Kidney glomerular epithelial cell (primary cell): ENCODE data around the gene NEDD4L.

ENCODE experiments used
- DNase-seq: peaks from one replicate; lab custom pipeline; 2025; lab: John Stamatoyannopoulos, UW

The NEDD4L gene

DNA sequence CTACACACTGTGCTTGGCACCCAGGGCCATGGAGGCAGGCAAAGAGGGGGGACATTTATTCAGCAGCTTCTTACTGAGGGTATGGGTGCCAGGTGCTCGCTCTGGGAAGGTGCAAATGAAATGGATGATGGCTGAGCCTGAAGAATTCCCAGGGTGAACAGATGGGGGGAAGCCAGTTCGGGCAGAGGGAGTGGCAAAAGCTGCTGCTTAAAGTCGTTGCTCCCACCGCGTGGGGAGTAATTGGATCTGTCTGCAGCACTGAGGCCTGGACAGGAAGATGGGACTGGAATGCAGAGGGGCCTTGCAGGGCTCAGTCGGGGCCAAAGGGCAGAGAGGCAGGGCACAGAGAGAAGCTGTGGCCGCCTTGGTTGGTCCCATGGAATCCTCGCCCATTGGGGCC is 51.2 kb downstream of the NEDD4L start:
- no peak for DNase-seq

DNA sequence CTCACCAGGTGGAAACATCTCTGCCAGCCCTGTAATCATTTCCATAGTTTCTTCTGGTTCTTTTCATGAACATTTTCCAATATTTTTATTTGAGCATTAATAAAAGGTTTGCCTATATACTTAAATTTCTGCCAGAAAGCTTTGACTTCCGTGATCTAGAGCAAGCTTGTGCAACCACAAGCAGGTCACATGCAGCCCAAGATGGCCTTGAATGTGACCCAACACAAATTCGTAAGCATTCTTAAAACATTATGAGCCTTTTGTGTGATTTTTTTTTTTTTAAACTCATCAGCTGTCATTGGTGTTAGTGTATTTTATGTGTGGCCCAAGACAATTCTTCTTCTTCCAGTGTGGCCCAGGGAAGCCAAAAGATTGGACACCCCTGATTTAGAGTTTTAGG is 51.6 kb downstream of the NEDD4L start:
- DNase-seq = no peak

DNA sequence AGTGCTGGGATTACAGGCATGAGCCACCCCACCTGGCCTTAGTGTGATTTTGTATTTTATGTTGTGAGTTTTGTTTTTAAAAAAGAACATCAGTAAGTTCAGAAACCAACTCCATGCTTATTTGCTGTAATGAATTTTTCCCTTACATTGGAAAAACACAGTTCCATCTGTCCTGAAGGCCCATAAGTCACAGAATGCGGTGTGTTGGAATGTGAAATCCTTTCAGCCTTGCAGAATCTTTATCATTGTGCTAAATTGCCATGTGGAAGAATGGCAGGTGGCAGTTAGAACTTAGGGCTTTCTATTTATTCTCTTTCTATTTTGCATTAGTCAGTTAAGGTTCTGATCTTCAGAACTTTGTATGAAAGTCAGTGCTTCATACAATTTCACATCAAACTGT is 52.6 kb downstream of the NEDD4L start:
- no peak for DNase-seq

DNA sequence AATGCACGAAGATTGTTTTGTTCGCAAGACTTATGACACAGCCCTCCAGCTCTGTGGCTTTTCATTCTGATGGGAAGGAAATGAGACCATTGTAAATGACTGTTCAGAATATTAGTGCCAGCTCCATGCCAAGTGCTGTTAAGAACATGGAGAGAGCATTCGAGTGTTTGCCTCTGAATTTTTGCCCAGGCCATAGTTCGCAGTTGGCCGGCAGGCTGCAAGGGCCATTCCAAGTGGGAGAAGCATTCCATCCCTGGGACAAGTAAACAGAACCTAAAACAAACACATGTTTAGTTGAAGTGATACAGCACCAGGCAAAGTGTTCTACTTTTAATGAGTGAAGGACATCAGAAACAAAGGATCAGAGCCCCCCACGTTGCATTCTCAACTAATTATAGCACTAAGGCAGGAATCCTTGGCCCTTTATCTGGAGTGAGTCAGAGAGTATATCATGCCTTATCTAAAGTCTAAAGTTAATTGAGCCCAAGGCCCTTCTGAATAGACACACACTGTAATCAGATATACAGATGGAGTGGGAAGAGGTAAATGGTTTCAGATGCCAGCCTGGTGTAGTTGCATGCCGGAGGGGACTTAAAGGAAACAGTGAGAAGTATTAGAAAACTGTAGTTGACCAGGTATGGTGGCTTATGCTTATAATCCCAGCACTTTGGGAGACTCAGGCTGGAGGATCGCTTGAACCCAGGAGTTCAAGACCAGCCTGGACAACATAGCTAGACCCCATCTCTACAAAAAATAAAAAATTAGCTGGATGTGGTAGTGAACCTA is 53.3 kb downstream of the NEDD4L start:
- no peak for DNase-seq

GRCh38 chr18:58097907-58098166 is 53.8 kb downstream of the NEDD4L start:
- no peak for DNase-seq

GRCh38 chr18:58098706-58099105 is 54.7 kb downstream of the NEDD4L start:
- DNase-seq = no peak

GRCh38 chr18:58100154-58100553 is 56.1 kb downstream of the NEDD4L start:
- DNase-seq = no peak

DNA sequence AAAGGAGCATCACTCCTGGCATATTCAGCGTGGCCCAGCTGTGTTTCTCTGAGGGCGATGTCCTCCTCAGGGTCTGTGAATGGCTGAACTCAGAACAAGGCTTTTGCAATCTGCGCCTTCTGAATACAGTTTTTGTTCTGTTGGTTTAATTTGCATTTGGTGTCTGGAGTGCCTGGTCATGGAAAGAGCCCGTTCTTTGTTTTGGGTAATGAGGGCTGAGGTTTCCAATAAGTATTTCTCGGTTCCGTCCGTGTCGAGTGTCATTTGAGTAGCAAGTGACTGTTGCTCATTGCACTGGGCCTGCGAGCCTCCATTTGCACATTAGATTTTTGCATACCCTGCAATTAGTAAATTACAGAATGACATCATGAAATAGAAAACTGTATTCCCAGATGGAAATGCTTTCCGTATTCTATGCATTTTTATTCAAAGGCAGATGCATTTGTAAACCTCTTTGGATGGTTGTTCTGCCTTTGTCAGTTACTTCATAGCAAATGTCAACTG is 57.3 kb downstream of the NEDD4L start:
- DNase-seq = no peak

DNA sequence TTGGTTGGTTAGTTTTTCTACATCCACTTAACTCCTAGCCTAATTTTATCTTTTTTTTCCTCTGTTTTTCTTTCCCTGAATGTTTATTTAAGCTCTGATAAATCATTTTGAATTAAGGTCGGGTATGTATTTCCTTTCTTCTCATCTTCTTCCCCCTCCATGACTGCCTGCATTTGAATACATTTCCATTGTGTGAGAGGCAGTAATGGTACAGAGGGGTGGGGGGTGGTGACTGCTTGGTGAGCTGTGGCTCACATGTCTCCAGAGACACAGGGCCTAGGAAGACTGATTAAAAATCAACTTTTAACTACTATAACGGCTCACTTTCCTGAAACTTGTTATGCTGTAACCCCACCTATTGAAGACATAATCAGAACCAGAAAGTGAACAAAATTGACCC is 58.0 kb downstream of the NEDD4L start:
- no peak for DNase-seq

DNA sequence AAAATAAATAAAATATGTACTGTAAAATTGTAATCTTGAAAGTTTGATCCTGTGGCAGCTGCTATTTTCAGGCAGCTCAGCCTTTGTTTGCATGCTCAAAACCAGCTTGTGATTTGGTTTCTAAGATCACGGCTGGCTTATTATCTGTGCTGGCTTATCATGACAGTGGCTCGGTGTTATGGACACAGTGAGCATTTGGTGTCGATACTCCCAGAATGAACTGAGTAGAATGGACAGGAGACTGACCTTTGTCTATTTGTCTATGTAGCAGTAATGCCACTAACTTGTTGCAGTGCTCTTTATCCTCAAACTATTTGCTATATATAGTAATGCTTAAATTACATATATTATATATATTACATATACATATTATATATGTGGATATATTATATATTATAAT is 58.8 kb downstream of the NEDD4L start:
- DNase-seq = no peak

DNA sequence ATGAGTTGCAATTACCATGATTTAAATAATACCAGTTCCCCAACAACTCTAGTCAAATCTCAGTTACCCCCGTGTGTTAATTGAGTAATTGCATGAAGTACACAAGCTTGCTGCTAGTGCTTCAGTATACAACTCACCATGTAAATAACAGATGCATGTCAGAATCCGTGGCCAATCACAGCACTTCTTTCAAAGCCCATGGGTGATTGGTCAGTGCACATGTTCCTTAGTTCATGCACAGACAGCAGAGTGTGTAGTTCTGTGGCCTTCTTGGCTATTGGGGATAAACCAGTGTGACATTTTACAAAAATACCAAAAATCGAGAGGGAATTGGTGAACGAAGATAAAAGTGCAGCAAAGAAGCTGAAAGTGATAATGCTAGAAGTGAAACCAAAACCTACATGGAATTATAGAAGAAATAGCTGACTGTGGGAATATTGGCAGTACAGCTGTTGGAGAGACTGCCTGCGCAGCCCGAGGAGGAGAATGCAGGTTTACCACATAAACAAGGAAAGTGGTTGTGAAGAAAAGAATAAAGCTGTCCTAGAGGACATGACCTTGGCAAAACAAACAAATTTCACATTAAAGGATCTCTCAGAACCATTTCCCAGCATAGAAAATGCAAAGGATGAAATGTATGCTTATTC is 59.4 kb downstream of the NEDD4L start:
- DNase-seq = no peak

DNA sequence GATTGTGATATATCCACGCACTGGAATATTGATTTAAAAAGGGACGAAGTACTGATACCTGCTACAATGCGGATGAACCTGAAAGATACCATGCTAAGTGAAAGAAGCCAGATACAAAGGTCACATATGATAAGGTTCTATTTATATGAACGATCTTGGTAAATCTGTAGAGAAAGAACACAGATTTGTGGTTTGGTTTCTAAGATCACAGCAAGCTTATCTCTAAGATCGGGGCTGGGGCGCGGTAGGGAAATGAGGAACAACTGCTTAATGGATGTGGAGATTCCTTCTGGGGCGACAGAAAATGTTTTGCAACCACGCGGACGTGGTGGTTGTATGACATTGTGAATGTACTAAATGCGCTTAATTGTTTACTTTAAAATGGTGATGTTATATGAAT is 60.1 kb downstream of the NEDD4L start:
- no peak for DNase-seq

DNA sequence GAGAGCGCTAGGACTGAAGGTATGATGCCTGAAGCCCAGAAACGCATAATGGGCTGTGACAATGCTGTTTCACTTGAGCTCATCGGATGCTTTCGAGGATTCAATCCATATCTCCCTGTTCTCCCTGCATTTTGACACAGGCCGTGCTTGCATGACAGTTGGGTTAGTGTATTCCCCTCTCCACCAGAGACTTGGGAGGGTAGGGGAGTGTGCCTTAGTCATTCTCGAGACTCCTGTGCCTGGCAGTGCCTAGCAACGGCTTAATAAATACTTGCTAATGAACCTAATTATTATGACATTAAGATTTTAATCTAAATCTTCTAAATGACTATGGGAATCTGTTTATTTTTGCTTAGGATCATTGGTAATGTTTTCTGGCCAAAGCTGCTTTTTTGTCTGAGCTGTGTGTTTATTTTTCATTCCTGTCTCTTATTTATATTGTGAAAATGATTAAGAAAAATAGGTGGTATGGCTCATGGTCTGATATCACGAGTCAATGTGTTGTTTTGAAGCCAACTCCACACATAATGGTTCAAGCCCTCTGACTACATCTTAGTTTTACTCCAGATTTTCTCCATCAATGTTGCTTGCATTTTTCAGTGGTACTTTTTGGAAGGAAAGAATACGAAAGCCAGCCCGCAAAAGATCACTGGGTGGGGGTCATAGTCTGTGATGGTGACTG is 61.3 kb downstream of the NEDD4L start:
- peak; percentile 49 for DNase-seq

DNA sequence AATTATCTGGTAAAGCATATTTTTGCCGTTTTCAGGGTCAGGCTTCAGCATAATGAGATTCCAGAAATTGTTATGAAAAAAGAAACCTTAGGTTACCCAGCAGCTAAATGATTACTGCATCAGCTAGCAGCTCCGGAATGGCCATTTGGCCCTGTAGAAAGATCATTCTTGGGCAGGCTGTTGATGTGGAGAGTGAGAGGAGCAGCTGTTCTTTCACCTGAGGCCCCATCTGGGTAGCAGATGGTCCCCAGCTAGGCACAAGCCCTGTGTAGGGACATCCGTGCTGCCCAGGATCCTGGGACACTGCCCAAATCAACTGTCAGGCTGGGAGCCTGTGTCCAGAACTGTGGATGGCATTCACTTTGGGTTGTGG is 61.8 kb downstream of the NEDD4L start:
- DNase-seq = no peak

DNA sequence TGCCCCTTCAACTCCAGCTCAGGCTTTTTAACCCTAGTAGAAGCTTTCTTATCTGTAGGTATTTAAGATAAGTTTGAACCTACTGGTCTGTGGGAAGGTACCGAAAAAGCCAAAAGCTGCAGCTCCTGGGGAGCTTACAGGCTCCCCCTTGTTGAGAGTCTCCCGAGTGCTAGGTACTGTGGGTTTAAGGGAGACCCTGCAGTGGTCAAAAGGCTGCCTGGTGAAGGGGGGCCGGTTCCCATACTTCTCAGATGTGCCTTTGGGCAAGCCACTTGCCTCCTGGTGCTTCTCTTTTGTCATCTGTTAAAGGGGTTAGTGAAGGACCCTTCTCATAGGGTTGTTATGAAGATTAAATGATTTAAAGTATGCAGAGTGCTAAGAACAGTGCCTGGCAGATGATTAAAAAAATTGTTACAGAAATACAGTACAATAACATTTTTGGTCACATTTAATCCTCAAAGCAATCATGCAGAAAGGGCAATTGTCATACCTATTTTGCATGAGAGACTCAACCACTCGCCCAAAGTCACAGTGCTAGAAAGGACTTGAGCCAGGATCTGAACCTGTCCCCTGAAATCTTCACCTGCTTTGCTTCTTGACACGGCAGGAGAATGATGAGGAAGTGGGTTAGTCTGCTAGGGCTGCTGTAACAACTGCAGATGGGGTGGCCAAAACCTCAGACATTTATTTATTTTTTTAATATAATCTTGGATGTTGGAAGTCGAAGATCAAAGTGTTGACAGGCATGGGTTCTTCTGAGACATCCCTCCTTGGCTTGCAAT is 62.5 kb downstream of the NEDD4L start:
- DNase-seq = no peak

DNA sequence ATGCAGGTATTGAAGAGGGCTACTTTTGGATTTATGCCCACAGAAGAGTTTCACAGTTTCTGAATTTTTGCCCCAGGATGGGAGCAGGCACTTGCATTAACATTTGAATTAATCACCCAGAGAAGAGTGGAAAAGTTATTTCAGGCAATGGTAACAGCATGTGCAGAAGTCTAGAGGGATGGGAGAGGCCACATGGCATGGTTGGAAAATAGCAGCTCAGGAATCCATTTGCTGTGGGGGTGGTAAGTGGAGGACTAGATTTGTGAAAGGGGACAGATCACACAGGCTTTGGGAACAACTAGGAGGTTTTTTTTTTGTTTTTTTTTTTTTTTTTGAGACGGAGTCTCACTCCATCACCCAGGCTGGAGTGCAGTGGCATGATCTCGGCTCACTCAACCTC is 65.2 kb downstream of the NEDD4L start:
- DNase-seq = no peak

DNA sequence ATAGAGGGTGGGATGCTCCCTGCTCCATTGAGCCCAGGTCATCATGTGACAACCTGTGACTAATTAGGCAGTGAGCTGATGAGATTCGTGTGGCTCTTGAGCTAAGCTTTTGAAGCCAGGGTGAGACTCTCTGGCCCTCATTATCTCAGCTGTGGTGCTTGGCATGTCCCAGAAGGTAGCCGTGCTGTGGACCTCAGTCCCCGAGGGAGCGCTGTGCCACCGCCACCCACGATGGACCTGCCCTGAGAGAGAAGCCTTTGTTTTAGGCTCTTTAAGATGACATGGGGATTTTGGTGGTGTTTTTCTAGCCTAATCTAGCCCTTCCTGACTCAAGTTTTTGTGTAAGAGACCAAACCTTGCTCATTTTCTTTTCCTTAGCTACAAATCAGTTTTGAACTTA is 66.4 kb downstream of the NEDD4L start:
- DNase-seq = no peak

- no peak for DNase-seq
These were observed 68.1 kb downstream of the NEDD4L start for GRCh38 chr18:58112174-58112573.

DNA sequence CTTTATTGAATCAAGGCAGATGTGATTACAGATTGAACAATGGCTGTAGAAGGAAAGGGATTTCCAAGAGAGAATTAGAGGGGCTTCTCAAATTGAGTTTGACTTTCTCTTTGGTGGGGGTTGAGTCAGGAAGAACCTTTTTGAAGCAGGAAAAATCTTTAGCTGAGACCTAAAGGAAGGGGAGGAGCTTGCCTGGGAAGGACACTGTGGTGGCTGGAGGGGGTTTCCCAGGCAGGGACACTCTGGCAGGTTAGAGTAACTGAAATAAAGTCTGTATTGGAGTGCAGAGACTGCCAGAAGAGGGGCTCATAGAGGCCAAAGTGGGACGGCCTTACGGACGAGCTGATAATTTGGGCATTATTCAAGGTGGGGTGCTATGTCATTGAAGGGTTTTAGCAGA is 69.3 kb downstream of the NEDD4L start:
- no peak for DNase-seq

DNA sequence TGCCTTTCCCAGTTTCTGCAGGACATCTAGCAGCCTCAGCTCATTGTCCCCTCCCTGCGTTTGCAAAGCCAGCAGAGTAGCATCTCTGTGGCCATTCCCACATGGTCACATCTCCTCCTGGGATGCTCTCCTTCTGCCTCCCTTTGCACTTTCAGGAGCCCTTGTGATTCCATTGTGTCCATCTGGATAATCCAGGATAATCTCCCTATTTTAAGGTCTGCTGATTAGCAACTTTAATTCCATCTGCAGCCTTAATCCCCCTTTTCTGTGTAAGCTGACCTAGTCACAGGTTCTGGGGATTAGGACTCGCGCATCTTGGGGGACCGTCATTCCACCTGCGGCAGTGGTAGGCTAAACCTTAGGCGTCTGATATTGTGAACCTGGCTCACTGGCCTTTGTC is 70.7 kb downstream of the NEDD4L start:
- DNase-seq = no peak

GRCh38 chr18:58116818-58117217 is 72.8 kb downstream of the NEDD4L start:
- no peak for DNase-seq

GRCh38 chr18:58117786-58118403 is 73.9 kb downstream of the NEDD4L start:
- peak; percentile 22 for DNase-seq
